HEK293 (cell line): ENCODE results near the gene L3MBTL3.
A peak's percentile ranks its signal among the peaks of the same experiment; 100 is the strongest.
"Not testable (repeated sequence)": the region's sequence is repeated elsewhere in the genome, so short reads cannot be mapped to it uniquely, and the experiment has no call there.

ENCODE experiments used
- CTCF ChIA-PET: fragments of 350-600 bp; formaldehyde crosslinking; extraction: SDS; loops from one replicate; lab custom pipeline; 2021; ENCODE audit warnings: antibody characterized with exemption; lab: Yijun Ruan, JAX
- POLR2A ChIA-PET: fragments of 300-600 bp; formaldehyde crosslinking; extraction: SDS; loops from one replicate; lab custom pipeline; 2020; ENCODE audit warnings: antibody characterized with exemption, inconsistent platforms; lab: Yijun Ruan, JAX
- H3K27ac ChIP-seq: fragments of 200-500 bp; sonication (Bioruptor generic); 2 replicates; pipeline ENCODE4 v1.5.1; 2014; ENCODE audit warnings: low read depth, low read length, control low read depth, inconsistent platforms; ENCODE audit errors: extremely low read depth
- H3K36me3 ChIP-seq, 2 experiments: fragments of 200-500 bp in 1 of 2; sonication (Bioruptor generic) in 1 of 2; 1 replicate in 1 of 2; 2 replicates in 1 of 2; pipeline ENCODE4 v1.5.1; 2014 to 2017; ENCODE audit warnings: inconsistent platforms in 2 of 2, low read length in 2 of 2; ENCODE audit not compliant: control insufficient read depth in 2 of 2, insufficient read depth in 1 of 2
- H3K4me1 ChIP-seq: fragments of 200-500 bp; sonication (Bioruptor generic); 2 replicates; pipeline ENCODE4 v1.5.1; 2014; ENCODE audit warnings: mild to moderate bottlenecking, low read length, inconsistent platforms; ENCODE audit not compliant: control insufficient read depth, insufficient read depth
- H3K4me3 ChIP-seq: 2 replicates; pipeline ENCODE4 v1.5.1; 2011; ENCODE audit warnings: low read depth, mild to moderate bottlenecking, control low read depth, low read length, moderate library complexity
- H3K9me3 ChIP-seq: fragments of 200-500 bp; sonication (Bioruptor generic); 2 replicates; pipeline ENCODE4 v1.5.1; 2014; ENCODE audit warnings: low read depth, low read length, inconsistent platforms; ENCODE audit not compliant: control insufficient read depth, insufficient read depth
- PRDM10 ChIP-seq: fragments of 450-650 bp; formaldehyde crosslinking; IDR thresholded peaks from 2 replicates; pipeline ENCODE4 v1.5.1; 2016; ENCODE audit warnings: missing biosample characterization, missing genetic modification characterization
- PRDM2 ChIP-seq: fragments of 450-650 bp; formaldehyde crosslinking; IDR thresholded peaks from 2 replicates; pipeline ENCODE4 v1.5.1; 2016; ENCODE audit warnings: missing biosample characterization, missing genetic modification characterization, borderline replicate concordance
- SETDB1 ChIP-seq: IDR thresholded peaks from one replicate; pipeline ENCODE4 v1.6.1; 2017; ENCODE audit warnings: mild to moderate bottlenecking, low read length, moderate library complexity, mixed read lengths; ENCODE audit not compliant: insufficient read length
- TRIM28 ChIP-seq: IDR thresholded peaks from 2 replicates; pipeline ENCODE4 v1.6.1; 2011; ENCODE audit warnings: low read length, control low read depth, borderline replicate concordance
- ZNF121 ChIP-seq: fragments of 450-650 bp; formaldehyde crosslinking; IDR thresholded peaks from 2 replicates; pipeline ENCODE4 v1.5.1; 2016; ENCODE audit warnings: missing biosample characterization, missing genetic modification characterization
- ZNF146 ChIP-seq: fragments of 450-650 bp; formaldehyde crosslinking; IDR thresholded peaks from 2 replicates; pipeline ENCODE4 v1.5.1; 2016; ENCODE audit warnings: missing biosample characterization, missing genetic modification characterization
- ZNF280C ChIP-seq: fragments of 450-650 bp; formaldehyde crosslinking; IDR thresholded peaks from 2 replicates; pipeline ENCODE4 v1.5.1; 2016; ENCODE audit warnings: missing biosample characterization, missing genetic modification characterization
- ZNF292 ChIP-seq: fragments of 450-650 bp; formaldehyde crosslinking; IDR thresholded peaks from 2 replicates; pipeline ENCODE4 v1.5.1; 2016; ENCODE audit warnings: low read depth, missing biosample characterization, missing genetic modification characterization, borderline replicate concordance
- ZNF473 ChIP-seq: fragments of 450-650 bp; formaldehyde crosslinking; IDR thresholded peaks from 2 replicates; pipeline ENCODE4 v1.5.1; 2017; ENCODE audit warnings: missing biosample characterization, missing genetic modification characterization
- ZNF488 ChIP-seq: fragments of 450-650 bp; formaldehyde crosslinking; IDR thresholded peaks from 2 replicates; pipeline ENCODE4 v1.5.1; 2016; ENCODE audit warnings: missing biosample characterization, missing genetic modification characterization
- ZNF571 ChIP-seq: fragments of 450-650 bp; formaldehyde crosslinking; IDR thresholded peaks from 2 replicates; pipeline ENCODE4 v1.5.0; 2017; ENCODE audit warnings: missing biosample characterization, missing genetic modification characterization
- ZNF623 ChIP-seq: fragments of 450-650 bp; formaldehyde crosslinking; IDR thresholded peaks from 2 replicates; pipeline ENCODE4 v1.5.1; 2016; ENCODE audit warnings: missing biosample characterization, missing genetic modification characterization
- ZNF791 ChIP-seq: fragments of 450-650 bp; formaldehyde crosslinking; IDR thresholded peaks from 2 replicates; pipeline ENCODE4 v1.5.1; 2016; ENCODE audit warnings: missing biosample characterization, missing genetic modification characterization
- ZNF830 ChIP-seq: fragments of 450-650 bp; IDR thresholded peaks from 2 replicates; pipeline ENCODE4 v1.5.0; 2018; ENCODE audit warnings: missing biosample characterization, missing genetic modification characterization, low read depth, mild to moderate bottlenecking, moderate library complexity
- ZSCAN30 ChIP-seq: fragments of 450-650 bp; IDR thresholded peaks from 2 replicates; pipeline ENCODE4 v1.5.1; 2018; ENCODE audit warnings: missing biosample characterization, mild to moderate bottlenecking, missing genetic modification characterization, moderate library complexity

Gene L3MBTL3

GRCh38 chr6:130167655-130168054 lies 149.3 kb downstream of the L3MBTL3 start:
- H3K4me3 ChIP-seq, result no peak overlapping the region
- no peaks in the 10 kb centered on the region for H3K9me3 ChIP-seq
- H3K36me3 ChIP-seq, result no peaks in the 10 kb centered on the region
- no peaks in the 10 kb centered on the region for H3K4me1 ChIP-seq
- H3K27ac ChIP-seq, result no peak overlapping the region
- TF ChIP-seq ZNF791 (tag by site-specific recombination) (no peak), ZNF280C (tag by site-specific recombination) (no peak)
- POLR2A ChIA-PET, result no interaction called here
- CTCF ChIA-PET, result interaction anchor here (0.7 kb wide), 1 partner anchor 531 kb away, joined by 4 read pairs; no protein-coding TSS in a partner anchor

GRCh38 chr6:130170160-130170559 lies 151.8 kb downstream of the L3MBTL3 start:
- H3K4me1 ChIP-seq, H3K9me3 ChIP-seq, H3K27ac ChIP-seq, H3K36me3 ChIP-seq, POLR2A ChIA-PET, CTCF ChIA-PET, H3K4me3 ChIP-seq: not testable (repeated sequence)
- TF ChIP-seq ZNF146 (tag by site-specific recombination), result peak; percentile 79

GRCh38 chr6:130173377-130174004 lies 155.1 kb downstream of the L3MBTL3 start:
- H3K36me3 ChIP-seq, CTCF ChIA-PET, H3K4me3 ChIP-seq, H3K4me1 ChIP-seq, H3K27ac ChIP-seq, POLR2A ChIA-PET, H3K9me3 ChIP-seq: not testable (repeated sequence)

GRCh38 chr6:130176378-130176777 lies 158.0 kb downstream of the L3MBTL3 start:
- ChIA-PET CTCF (no interaction called here), POLR2A (no interaction called here)
- Histone ChIP-seq H3K27ac (no peak overlapping the region), H3K4me1 (no peaks in the 10 kb centered on the region), H3K9me3 (no peaks in the 10 kb centered on the region), H3K36me3 (no peaks in the 10 kb centered on the region), H3K4me3 (no peak overlapping the region)
- TF ChIP-seq ZNF571, result no peak
- no peak for TF ChIP-seq ZNF488 (tag by site-specific recombination)
- TF ChIP-seq ZNF121 (tag by site-specific recombination), result no peak
- TF ChIP-seq PRDM10 (tag by site-specific recombination), result no peak
- no peak for TF ChIP-seq ZNF830 (tag by site-specific recombination)
- no peak for TF ChIP-seq ZNF473
- TF ChIP-seq PRDM2 (tag by site-specific recombination), result no peak
- TF ChIP-seq ZNF623, result no peak
- TF ChIP-seq SETDB1, result no peak
- TF ChIP-seq TRIM28, result no peak
- TF ChIP-seq ZSCAN30, result no peak
- no peak for TF ChIP-seq ZNF292 (tag by site-specific recombination)
